HFFc6 (cell line): Measurements from ENCODE around the gene KRTAP10-1. TPM values are rescaled to one million over a fixed set of nuclear protein-coding genes. Genes with fewer than 3 reads are reported as not detected.

Experiments used
- DNase-seq: peaks from one replicate; pipeline ENCODE4 v3.0.0-alpha.2; 2018
- H3K27ac Mint-ChIP-seq: 2 replicates; pipeline ENCODE4 v1.8.0; 2020; ENCODE audit warnings: mild to moderate bottlenecking, mixed read lengths
- H3K27me3 Mint-ChIP-seq: 2 replicates; pipeline ENCODE4 v1.8.0; 2021; ENCODE audit warnings: mild to moderate bottlenecking, moderate library complexity, mixed read lengths; ENCODE audit not compliant: insufficient read depth
- H3K36me3 Mint-ChIP-seq: 2 replicates; pipeline ENCODE4 v1.8.0; 2021; ENCODE audit warnings: low read depth, mixed read lengths
- H3K4me1 Mint-ChIP-seq: 2 replicates; pipeline ENCODE4 v1.8.0; 2020; ENCODE audit warnings: low read depth, mixed read lengths
- H3K4me3 Mint-ChIP-seq: 2 replicates; pipeline ENCODE4 v1.8.0; 2020; ENCODE audit warnings: mild to moderate bottlenecking, moderate library complexity, mixed read lengths
- H3K9me3 Mint-ChIP-seq: 2 replicates; pipeline ENCODE4 v1.8.0; 2020; ENCODE audit warnings: mild to moderate bottlenecking, mixed read lengths
- total RNA-seq, 6 experiments: library from RNA; stranded (reverse); fragmentation: NEBNext Ultra II Directional; extraction: Animal tissue kit (Norgen Biotek cat#: 25700); gene quantifications; 2 replicates in 1 of 6; 3 replicates in 5 of 6; pipeline ENCODE4 v1.2.3, GENCODE V29; 2021
- TF ChIP-seq, protein P1 (sequence below): fragments of 200-600 bp; sonication (generic); IDR thresholded peaks from 2 replicates; pipeline ENCODE4 v1.5.0; 2021; ENCODE audit warnings: antibody characterized with exemption, mild to moderate bottlenecking

The KRTAP10-1 gene
- total RNA-seq, 6 experiments from 2014 or later: not detected

GRCh38 chr21:44516342-44516741, 23.7 kb downstream of the KRTAP10-1 start:
- H3K4me3 Mint-ChIP-seq: no peak overlapping the region
- H3K27ac Mint-ChIP-seq: no peak overlapping the region
- H3K4me1 Mint-ChIP-seq: no peaks in the 10 kb centered on the region
- no peak for DNase-seq
- TF ChIP-seq, protein P1, sequence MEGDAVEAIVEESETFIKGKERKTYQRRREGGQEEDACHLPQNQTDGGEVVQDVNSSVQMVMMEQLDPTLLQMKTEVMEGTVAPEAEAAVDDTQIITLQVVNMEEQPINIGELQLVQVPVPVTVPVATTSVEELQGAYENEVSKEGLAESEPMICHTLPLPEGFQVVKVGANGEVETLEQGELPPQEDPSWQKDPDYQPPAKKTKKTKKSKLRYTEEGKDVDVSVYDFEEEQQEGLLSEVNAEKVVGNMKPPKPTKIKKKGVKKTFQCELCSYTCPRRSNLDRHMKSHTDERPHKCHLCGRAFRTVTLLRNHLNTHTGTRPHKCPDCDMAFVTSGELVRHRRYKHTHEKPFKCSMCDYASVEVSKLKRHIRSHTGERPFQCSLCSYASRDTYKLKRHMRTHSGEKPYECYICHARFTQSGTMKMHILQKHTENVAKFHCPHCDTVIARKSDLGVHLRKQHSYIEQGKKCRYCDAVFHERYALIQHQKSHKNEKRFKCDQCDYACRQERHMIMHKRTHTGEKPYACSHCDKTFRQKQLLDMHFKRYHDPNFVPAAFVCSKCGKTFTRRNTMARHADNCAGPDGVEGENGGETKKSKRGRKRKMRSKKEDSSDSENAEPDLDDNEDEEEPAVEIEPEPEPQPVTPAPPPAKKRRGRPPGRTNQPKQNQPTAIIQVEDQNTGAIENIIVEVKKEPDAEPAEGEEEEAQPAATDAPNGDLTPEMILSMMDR: no peak
- peaks cover 42% of the 10 kb centered on the region for H3K9me3 Mint-ChIP-seq
- peaks cover 7% of the 10 kb centered on the region for H3K27me3 Mint-ChIP-seq
- H3K36me3 Mint-ChIP-seq: no peaks in the 10 kb centered on the region; the same call in 1 of the 2 replicates

DNA sequence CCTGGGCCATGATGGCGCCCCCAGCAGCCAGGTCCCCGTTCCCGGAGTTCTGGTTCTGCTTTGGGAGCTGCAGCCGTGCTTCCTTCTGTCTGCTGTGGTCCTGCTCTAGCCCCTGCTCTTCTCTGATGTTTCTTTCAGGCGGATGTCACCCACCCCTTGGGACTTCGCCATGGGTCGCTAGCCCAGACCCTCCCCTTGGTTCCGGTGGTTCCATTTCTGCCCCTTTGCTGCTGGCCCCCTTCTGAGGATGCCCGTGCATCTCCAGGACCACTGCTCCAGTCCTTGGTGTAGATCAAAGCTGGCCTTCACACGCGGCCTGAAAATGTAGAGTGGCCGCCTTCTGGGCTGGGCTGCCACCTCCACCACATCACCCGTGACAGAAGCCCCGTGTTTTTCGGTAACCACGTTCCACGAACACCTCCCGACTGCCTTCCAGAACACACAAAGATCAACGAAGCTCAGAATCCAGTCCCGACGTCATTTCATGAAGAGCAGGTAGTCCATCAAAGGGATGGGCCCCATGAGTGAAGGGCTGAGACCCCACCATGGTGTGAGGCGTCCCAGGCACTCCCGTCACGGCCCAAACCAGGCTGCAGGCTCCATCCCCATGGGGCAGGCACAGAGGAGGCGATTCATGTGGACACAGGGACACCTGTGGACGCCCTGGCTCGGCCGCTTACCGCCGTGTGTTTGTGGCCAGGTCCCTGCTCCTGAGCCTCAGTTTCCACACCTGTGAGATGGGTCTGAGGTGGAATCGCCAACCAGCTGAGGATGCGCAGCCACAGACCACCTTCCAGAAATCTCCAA, 24.4 kb downstream of the KRTAP10-1 start:
- peaks cover 7% of the 10 kb centered on the region for H3K27me3 Mint-ChIP-seq

DNA sequence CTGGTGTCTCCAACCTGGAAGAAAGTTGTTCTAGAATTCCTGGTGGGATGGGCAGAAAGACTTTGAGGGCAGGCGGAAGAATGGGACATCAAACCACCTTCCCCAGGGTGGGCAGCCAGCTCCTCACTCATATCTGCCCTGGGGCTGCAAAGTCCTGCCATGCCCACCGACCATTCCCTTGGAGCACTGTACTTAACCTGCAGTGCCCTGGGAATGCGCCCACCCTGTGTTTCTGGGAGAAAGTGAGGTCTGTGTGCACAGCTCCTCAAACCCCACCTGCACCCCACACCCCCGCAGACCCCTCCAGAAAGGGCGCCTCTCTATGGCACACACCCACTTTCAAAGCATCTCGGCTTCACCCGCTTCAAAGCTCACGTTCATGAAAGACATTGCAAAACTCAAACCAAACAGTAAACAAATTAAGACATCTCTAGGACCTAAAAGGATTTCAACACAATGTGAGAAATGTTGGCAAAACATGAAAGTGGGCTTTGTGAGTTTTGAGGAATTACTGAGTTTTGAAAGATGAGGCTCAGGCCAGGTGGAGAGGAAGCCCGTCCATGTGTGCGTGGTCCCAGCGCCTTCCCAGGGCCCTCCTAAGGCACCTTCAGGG, 25.1 kb downstream of the KRTAP10-1 start:
- H3K4me3 Mint-ChIP-seq: no peak overlapping the region
- no peak overlapping the region for H3K27ac Mint-ChIP-seq
- no peaks in the 10 kb centered on the region; the same call in 1 of the 2 replicates for H3K36me3 Mint-ChIP-seq
- H3K27me3 Mint-ChIP-seq: peaks cover 7% of the 10 kb centered on the region
- H3K9me3 Mint-ChIP-seq: peaks cover 36% of the 10 kb centered on the region
- TF ChIP-seq, protein P1: no peak
- no peak for DNase-seq
- no peaks in the 10 kb centered on the region for H3K4me1 Mint-ChIP-seq

More for the DNA sequence above, 24.4 kb downstream of the KRTAP10-1 start:
- no peak for DNase-seq
- no peaks in the 10 kb centered on the region for H3K4me1 Mint-ChIP-seq
- no peak overlapping the region for H3K4me3 Mint-ChIP-seq
- H3K27ac Mint-ChIP-seq: no peak overlapping the region
- H3K9me3 Mint-ChIP-seq: peaks cover 40% of the 10 kb centered on the region
- TF ChIP-seq, protein P1: no peak
- no peaks in the 10 kb centered on the region; the same call in 1 of the 2 replicates for H3K36me3 Mint-ChIP-seq

DNA sequence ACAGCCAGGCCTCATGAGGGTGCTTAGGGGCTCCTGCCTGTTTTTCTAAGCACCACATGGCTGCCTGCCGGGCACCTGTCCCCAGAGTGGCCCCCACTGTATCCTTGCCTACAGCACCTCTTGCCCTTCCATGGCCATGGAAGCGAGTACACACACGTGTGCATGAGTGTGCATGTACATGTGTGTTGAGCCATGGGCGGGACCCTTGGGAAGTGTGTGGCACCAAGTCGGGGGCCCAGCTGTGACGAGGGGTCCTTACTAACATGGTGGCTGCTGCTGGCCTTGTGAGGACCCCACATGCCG, 25.8 kb downstream of the KRTAP10-1 start:
- no peak for DNase-seq
- Mint-ChIP-seq H3K27me3 (peaks cover 7% of the 10 kb centered on the region), H3K9me3 (peaks cover 36% of the 10 kb centered on the region), H3K4me1 (no peaks in the 10 kb centered on the region), H3K27ac (no peak overlapping the region), H3K4me3 (no peak overlapping the region), H3K36me3 (no peaks in the 10 kb centered on the region; the same call in 1 of the 2 replicates)
- TF ChIP-seq, protein P1: no peak

DNA sequence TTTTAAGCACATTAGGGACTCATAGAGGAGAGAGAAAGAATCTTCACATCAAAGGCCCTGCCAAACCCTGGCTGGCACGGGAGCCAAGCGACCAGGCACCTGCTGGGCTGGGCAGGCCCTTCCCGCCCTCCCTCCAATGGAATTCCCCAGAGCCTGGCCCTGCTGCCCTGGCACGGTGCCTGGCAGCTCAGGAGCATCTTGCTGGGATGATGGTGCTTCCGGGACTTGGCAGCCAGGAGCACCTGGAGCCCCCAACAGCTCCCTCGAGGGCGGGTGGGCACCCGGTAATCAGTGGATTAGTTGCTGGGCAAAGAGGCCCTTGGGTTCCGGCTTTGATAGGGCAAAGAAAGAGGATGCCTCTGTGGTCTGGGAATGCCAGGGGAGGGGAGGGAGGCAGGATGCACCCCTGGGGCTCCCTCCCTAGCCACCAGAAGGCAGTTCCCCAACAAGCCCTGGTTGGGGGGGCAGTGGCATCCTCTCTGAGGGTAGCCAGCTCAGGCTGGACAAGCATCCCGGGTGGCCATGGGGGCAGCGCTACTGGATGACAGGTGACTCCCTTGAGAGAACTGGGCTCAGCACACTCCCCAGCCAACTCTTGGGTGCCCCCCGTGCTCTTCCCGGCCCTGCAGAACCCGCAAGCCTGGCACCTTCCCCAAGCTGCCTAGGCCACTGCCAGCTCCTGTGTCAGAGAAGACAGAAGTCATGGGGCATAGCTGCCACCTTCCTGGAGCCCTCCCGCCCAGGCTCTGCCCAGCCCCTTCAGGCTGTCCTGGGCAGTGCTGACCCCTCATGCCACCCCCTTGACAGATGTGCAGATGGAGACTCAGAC, 26.4 kb downstream of the KRTAP10-1 start:
- no peak overlapping the region for H3K4me3 Mint-ChIP-seq
- H3K9me3 Mint-ChIP-seq: peaks cover 32% of the 10 kb centered on the region
- no peaks in the 10 kb centered on the region; the same call in 1 of the 2 replicates for H3K36me3 Mint-ChIP-seq
- no peak for DNase-seq
- TF ChIP-seq, protein P1: no peak
- peaks cover 7% of the 10 kb centered on the region for H3K27me3 Mint-ChIP-seq
- H3K4me1 Mint-ChIP-seq: no peaks in the 10 kb centered on the region
- H3K27ac Mint-ChIP-seq: no peak overlapping the region
